Measurements from ENCODE around the gene CDCA4. TPM values are rescaled to one million over a fixed set of nuclear protein-coding genes. Genes with fewer than 3 reads are reported as not detected.
A peak's percentile ranks its signal among the peaks of the same experiment; 100 is the strongest.

Gene CDCA4
- total and polyA plus RNA-seq, 12 donors = 1.5 to 6.4 (median 2.2) TPM

DNA sequence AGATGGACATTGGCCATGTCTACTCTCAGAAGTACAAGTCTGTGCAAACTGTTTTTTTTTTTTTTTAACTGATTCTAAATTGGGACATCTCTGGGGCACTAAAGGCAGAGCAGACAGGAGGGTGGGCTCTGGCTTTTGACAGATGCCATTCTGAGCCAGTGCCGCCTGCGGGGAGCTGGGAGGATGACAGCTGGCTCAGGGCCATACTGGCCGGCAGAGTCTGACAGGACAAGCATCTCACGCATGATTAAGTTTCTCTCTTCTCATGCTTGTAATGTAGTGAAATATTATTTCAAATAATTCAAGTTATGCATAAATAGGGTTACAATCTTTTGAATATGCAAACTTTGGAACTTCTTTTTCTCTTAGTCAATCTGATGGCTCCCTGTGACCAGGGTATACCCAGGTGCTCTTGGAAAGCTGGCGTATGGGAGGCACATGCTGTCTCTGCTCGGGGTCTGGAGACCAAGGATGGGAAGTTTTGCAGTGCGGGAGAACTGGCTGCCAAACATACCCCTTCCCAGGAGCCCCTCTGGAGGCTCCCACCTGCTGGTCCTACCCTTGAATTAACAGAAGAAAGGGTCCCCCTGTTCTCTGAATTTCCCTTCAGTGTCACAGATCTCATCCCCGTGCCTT lies 7.6 kb downstream of the CDCA4 start:
- Histone ChIP-seq H3K4me3 (no peak overlapping the region), H3K4me1 (peaks cover 0 to 36% (median 8%) of the 10 kb centered on the region in 9 donors), H3K36me3 (peaks cover 0 to 41% (median 4%) of the 10 kb centered on the region in 9 donors), H3K27me3 (no peaks in the 10 kb centered on the region), H3K9me3 (no peaks in the 10 kb centered on the region), H3K27ac (no peak overlapping the region)
- ATAC-seq (peak in 7 of 8 donors; percentile 44 to 91 (median 69)), DNase-seq (peak; percentile 31 to 50)
- TF ChIP-seq, protein P1, sequence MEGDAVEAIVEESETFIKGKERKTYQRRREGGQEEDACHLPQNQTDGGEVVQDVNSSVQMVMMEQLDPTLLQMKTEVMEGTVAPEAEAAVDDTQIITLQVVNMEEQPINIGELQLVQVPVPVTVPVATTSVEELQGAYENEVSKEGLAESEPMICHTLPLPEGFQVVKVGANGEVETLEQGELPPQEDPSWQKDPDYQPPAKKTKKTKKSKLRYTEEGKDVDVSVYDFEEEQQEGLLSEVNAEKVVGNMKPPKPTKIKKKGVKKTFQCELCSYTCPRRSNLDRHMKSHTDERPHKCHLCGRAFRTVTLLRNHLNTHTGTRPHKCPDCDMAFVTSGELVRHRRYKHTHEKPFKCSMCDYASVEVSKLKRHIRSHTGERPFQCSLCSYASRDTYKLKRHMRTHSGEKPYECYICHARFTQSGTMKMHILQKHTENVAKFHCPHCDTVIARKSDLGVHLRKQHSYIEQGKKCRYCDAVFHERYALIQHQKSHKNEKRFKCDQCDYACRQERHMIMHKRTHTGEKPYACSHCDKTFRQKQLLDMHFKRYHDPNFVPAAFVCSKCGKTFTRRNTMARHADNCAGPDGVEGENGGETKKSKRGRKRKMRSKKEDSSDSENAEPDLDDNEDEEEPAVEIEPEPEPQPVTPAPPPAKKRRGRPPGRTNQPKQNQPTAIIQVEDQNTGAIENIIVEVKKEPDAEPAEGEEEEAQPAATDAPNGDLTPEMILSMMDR (IDR thresholded peaks at IDR 0.05) = peak in 5 of 9 donors; percentile 22 to 40 (median 25)
- WGBS, 2 donors = 34 to 40% methylated on average over 8 of the region's 8 CpGs
- intact Hi-C loops (cut with DNase I) = no loop called here

DNA sequence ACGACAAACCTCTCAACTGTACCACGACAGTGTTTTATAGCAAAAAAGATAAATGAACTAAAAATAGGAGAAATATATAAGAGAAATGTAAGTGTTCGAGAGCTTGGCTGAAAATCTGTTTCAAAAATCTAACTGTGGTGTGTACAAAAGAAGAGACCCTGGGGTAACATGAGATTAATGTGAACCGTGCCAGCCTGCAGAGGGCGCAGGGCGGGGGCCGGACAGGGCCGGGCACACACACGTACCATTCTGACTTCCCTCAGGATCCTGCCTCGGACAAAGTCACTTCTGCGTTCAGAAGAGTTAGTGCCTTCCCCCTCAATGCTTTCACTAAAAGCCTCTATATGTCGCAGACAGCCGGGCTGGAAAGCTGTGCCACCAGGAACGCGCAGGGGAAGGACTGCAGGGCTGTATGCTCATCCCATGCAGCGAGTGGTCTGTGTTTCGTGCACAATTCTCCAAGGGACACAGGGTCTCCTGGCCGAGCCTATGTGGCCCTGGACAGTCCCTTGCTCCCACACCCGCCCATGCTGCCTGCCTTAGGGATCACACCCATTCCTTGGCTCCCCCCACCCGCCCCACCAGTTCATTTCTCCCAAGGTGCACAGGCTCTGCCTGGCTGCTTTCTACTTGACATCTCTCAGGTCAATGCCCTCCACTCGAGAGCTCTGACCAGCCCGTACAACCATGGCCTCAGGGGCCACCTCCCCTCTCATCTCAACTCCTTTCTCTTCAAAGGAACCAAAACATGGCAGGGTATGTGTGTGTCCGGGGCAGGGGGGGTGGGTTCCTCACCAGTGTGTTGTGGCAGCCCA lies 8.5 kb downstream of the CDCA4 start:
- Histone ChIP-seq H3K9me3 (no peaks in the 10 kb centered on the region), H3K36me3 (peaks cover 0 to 46% (median 4%) of the 10 kb centered on the region in 9 donors), H3K27me3 (no peaks in the 10 kb centered on the region), H3K27ac (no peak overlapping the region), H3K4me1 (peaks cover 0 to 30% (median 8%) of the 10 kb centered on the region in 9 donors), H3K4me3 (no peak overlapping the region)
- TF ChIP-seq, protein P1 (IDR thresholded peaks at IDR 0.05) = peak in 8 of 9 donors; percentile 16 to 53 (median 38)
- DNase-seq (peak in 1 of 2 donors; percentile 35), ATAC-seq (peak in 6 of 8 donors; percentile 53 to 83 (median 76))
- 54 to 75% methylated on average over 23 of the region's 23 CpGs for WGBS, 2 donors
- intact Hi-C loops (cut with DNase I) = no loop called here

DNA sequence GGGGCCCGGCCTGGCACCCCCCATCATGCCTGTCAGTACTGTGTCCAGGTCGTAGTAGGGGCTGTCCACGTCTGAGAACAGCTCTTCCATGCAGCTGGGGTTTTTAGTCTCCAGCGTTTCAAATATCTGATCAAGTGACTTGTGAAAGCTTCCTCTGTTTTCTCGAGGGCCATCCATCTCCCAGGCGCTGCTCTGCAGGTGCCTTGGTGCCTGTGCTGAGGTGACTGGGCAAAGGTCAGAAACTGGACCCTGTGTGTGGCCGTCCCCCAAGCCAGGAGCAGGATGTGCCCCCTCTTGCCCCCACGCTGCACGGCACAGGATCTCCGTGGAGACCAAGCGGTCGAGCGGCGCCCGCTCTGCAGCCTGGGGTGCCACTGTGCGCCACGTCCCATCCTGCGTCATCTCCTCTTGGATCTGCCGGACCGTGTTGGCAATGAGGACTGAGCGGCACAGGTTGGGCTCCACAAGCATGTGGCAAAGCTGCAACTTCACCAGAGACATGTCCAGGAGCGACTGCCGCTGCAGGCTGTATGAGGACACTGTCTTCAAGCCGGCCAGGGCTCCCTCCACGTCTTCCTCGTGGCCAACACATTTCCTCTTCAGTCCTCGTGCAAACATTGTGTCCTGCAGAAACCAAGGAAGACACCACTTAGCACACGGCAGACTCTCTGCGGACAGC lies 9.4 kb downstream of the CDCA4 start:
- ATAC-seq = no peak
- H3K27me3 ChIP-seq = no peaks in the 10 kb centered on the region
- no peak for DNase-seq
- peaks cover 0 to 28% (median 8%) of the 10 kb centered on the region in 9 donors for H3K4me1 ChIP-seq
- intact Hi-C loops (cut with DNase I) = no loop called here
- TF ChIP-seq, protein P1 (IDR thresholded peaks at IDR 0.05) = no peak
- H3K4me3 ChIP-seq = no peak overlapping the region
- peaks cover 0 to 53% (median 4%) of the 10 kb centered on the region in 9 donors for H3K36me3 ChIP-seq
- no peak overlapping the region for H3K27ac ChIP-seq
- H3K9me3 ChIP-seq = no peaks in the 10 kb centered on the region
- 78 to 86% methylated on average over 29 of the region's 29 CpGs for WGBS, 2 donors

DNA sequence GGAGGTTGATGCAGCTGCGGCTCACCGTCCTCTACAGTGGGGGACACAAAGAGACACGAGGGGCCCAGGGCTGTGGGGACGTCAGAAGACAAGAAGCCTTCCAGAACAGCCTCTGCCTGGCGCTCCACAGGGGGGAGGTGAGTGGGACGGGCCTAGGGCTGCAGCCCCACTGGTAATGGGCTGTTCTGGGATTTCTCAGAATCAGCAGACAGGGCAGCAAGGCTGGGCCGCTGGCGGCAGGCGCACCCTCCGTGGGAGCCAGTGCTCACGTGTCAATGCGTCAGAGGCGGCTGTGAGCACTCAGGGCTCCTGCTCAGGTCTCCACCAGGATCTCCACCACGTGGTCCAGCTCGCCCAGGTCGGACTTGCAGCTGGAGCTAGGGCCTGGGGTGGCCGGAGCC lies 10.0 kb downstream of the CDCA4 start:
- Histone ChIP-seq H3K36me3 (peaks cover 0 to 59% (median 4%) of the 10 kb centered on the region in 9 donors), H3K27ac (no peak overlapping the region)
- no peak for ATAC-seq

More for the DNA sequence above, 10.0 kb downstream of the CDCA4 start:
- intact Hi-C loops (cut with DNase I) = no loop called here
- 73 to 84% methylated on average over 17 of the region's 17 CpGs for WGBS, 2 donors
- Histone ChIP-seq H3K4me3 (no peak overlapping the region), H3K9me3 (no peaks in the 10 kb centered on the region), H3K27me3 (no peaks in the 10 kb centered on the region), H3K4me1 (peaks cover 0 to 25% (median 8%) of the 10 kb centered on the region in 9 donors)
- DNase-seq = no peak
- TF ChIP-seq, protein P1 (IDR thresholded peaks at IDR 0.05) = no peak

All from heart right ventricle (tissue), 16 donors.